HCT116 (cell line): Measurements from ENCODE around the gene PKIB. TPM values are rescaled to one million over a fixed set of nuclear protein-coding genes. Genes with fewer than 3 reads are reported as not detected.

Experiments
- ATAC-seq: fragments of 200-7000 bp; cut with Tn5 transposase; 2 replicates; pipeline ENCODE4 v1.9.1; 2020; ENCODE audit warnings: mild to moderate bottlenecking, moderate library complexity
- BruUV-seq: library from RNA; stranded (reverse); fragments of 400-500 nt; replicated peaks from 2 replicates; lab custom pipeline; 2021; lab: Mats Ljungman, UMichigan
- CTCF ChIA-PET: fragments of 300-600 bp; sonication (Branson Sonifier 250); formaldehyde crosslinking; loops from one replicate; lab custom pipeline; 2021; ENCODE audit warnings: antibody characterized with exemption; lab: Charles Lee
- POLR2A ChIA-PET: fragments of 300-600, 350-600 bp; sonication (Branson Sonifier 250); formaldehyde crosslinking; loops from one replicate; lab custom pipeline; 2021; ENCODE audit warnings: antibody characterized with exemption; lab: Charles Lee
- RAD21 ChIA-PET, 2 experiments: fragments of 300-600 bp; sonication (Branson Sonifier 250); formaldehyde crosslinking; loops; one replicate each; lab custom pipeline; 2023; ENCODE audit warnings: low total read pairs in 2 of 2; ENCODE audit not compliant: uncharacterized antibody in 2 of 2, unreplicated experiment in 2 of 2, low non-redundant PET in 1 of 2; lab: Charles Lee
- DNase-seq: peaks from one replicate; pipeline ENCODE4 v3.0.0-alpha.2; 2010; ENCODE audit warnings: low read depth, low spot score
- H2AFZ ChIP-seq: fragments of 200-600 bp; shearing (Covaris generic), sonication (generic); 2 replicates; pipeline ENCODE4 v1.6.1; 2017; ENCODE audit warnings: low read depth, mixed run types, mixed read lengths, antibody characterized with exemption, low read length; ENCODE audit not compliant: poor library complexity, severe bottlenecking
- H3K27ac ChIP-seq: 2 replicates; pipeline ENCODE4 v1.5.1; 2012; ENCODE audit warnings: low read depth, low read length
- H3K27me3 ChIP-seq: fragments of 200-600 bp; sonication (generic); 2 replicates; pipeline ENCODE4 v1.6.1; 2016; ENCODE audit warnings: mixed run types, low read length, mixed read lengths; ENCODE audit not compliant: insufficient read depth
- H3K36me3 ChIP-seq, 2 experiments: fragments of 200-500 bp in 1 of 2; fragments of 200-600 bp in 1 of 2; sonication (Bioruptor generic) in 1 of 2; sonication (generic) in 1 of 2; 2 replicates each; pipeline versions ENCODE4 v1.5.1 to v1.6.1; 2014 to 2016; ENCODE audit warnings: low read length in 2 of 2, inconsistent platforms in 1 of 2, mixed read lengths in 1 of 2, mixed run types in 1 of 2; ENCODE audit not compliant: insufficient read depth in 2 of 2, control insufficient read depth in 1 of 2
- H3K4me1 ChIP-seq, 2 experiments: fragments of 200-600 bp in 1 of 2; sonication (generic) in 1 of 2; 2 replicates each; pipeline versions ENCODE4 v1.5.1 to v1.6.1; 2012 to 2017; ENCODE audit warnings: low read length in 2 of 2, inconsistent platforms in 1 of 2, mild to moderate bottlenecking in 1 of 2, mixed read lengths in 1 of 2, mixed run types in 1 of 2, moderate library complexity in 1 of 2; ENCODE audit not compliant: insufficient read depth in 2 of 2, control insufficient read depth in 1 of 2
- H3K4me2 ChIP-seq: fragments of 200-600 bp; sonication (generic); 2 replicates; pipeline ENCODE4 v1.6.1; 2017; ENCODE audit warnings: mixed run types, low read length, mixed read lengths
- H3K4me3 ChIP-seq, 2 experiments: fragments of 200-600 bp in 1 of 2; sonication (generic) in 1 of 2; replicated peaks in 1 of 2; 2 replicates each; pipeline ENCODE4 v1.5.1; 2011 to 2016; ENCODE audit warnings: low read length in 2 of 2, control low read depth in 1 of 2, low read depth in 1 of 2, mild to moderate bottlenecking in 1 of 2, mixed read lengths in 1 of 2, mixed run types in 1 of 2
- H3K79me2 ChIP-seq: fragments of 200-600 bp; sonication (generic); 2 replicates; pipeline ENCODE4 v1.6.1; 2017; ENCODE audit warnings: mild to moderate bottlenecking, mixed run types, low read length, moderate library complexity, mixed read lengths; ENCODE audit not compliant: insufficient read depth
- H3K9ac ChIP-seq: fragments of 200-600 bp; sonication (generic); 2 replicates; pipeline ENCODE4 v1.6.1; 2016; ENCODE audit warnings: low read length, mixed read lengths
- H3K9me2 ChIP-seq: fragments of 200-600 bp; sonication (generic), shearing (Covaris generic); 2 replicates; pipeline ENCODE4 v1.6.1; 2017; ENCODE audit warnings: mixed run types, mild to moderate bottlenecking, moderate library complexity; ENCODE audit not compliant: insufficient read depth
- H3K9me3 ChIP-seq, 2 experiments: fragments of 200-500 bp in 1 of 2; fragments of 200-600 bp in 1 of 2; sonication (Bioruptor generic) in 1 of 2; sonication (generic) in 1 of 2; 2 replicates each; pipeline ENCODE4 v1.6.1; 2014 to 2017; ENCODE audit warnings: low read length in 2 of 2, mixed read lengths in 2 of 2, inconsistent platforms in 1 of 2, low read depth in 1 of 2, mild to moderate bottlenecking in 1 of 2, mixed run types in 1 of 2, moderate library complexity in 1 of 2; ENCODE audit not compliant: control insufficient read depth in 1 of 2, insufficient read depth in 1 of 2
- H4K20me1 ChIP-seq: fragments of 200-600 bp; sonication (generic), shearing (Covaris generic); 2 replicates; pipeline ENCODE4 v1.6.1; 2017; ENCODE audit warnings: mixed run types, mild to moderate bottlenecking, moderate library complexity; ENCODE audit not compliant: insufficient read depth
- ATF3 ChIP-seq: IDR thresholded peaks from 2 replicates; pipeline ENCODE4 v1.6.1; 2012
- CBX3 ChIP-seq: IDR thresholded peaks from 2 replicates; pipeline ENCODE4 v1.6.1; 2012; ENCODE audit warnings: low read depth
- ELF1 ChIP-seq: IDR thresholded peaks from 2 replicates; pipeline ENCODE4 v1.6.1; 2012; ENCODE audit warnings: low read depth, borderline replicate concordance
- EZH2 ChIP-seq: fragments of 200-600 bp; sonication (generic); IDR thresholded peaks from 2 replicates; pipeline ENCODE4 v1.6.1; 2017; ENCODE audit warnings: antibody characterized with exemption, mixed run types
- FOSL1 ChIP-seq: IDR thresholded peaks from 2 replicates; pipeline ENCODE4 v1.6.1; 2012; ENCODE audit warnings: low read depth
- JUND ChIP-seq: IDR thresholded peaks from 2 replicates; pipeline ENCODE4 v1.6.1; 2012
- RAD21 ChIP-seq: IDR thresholded peaks from 2 replicates; pipeline ENCODE4 v1.6.1; 2012; ENCODE audit warnings: low read depth, mild to moderate bottlenecking
- REST ChIP-seq: IDR thresholded peaks from 2 replicates; pipeline ENCODE4 v1.6.1; 2012; ENCODE audit warnings: low read depth
- SP1 ChIP-seq: IDR thresholded peaks from 2 replicates; pipeline ENCODE4 v1.6.1; 2012; ENCODE audit warnings: low read depth
- SRF ChIP-seq: IDR thresholded peaks from 2 replicates; pipeline ENCODE4 v1.6.1; 2012; ENCODE audit warnings: low read depth
- TCF7L2 ChIP-seq: IDR thresholded peaks from 2 replicates; pipeline ENCODE4 v1.7.0; 2011; ENCODE audit warnings: borderline replicate concordance, inconsistent platforms; ENCODE audit not compliant: insufficient read depth, insufficient read length; ENCODE audit errors: extremely low read depth
- YY1 ChIP-seq: IDR thresholded peaks from 2 replicates; pipeline ENCODE4 v1.6.1; 2011; ENCODE audit warnings: low read length, low read depth, moderate library complexity, mild to moderate bottlenecking; ENCODE audit not compliant: insufficient replicate concordance; ENCODE audit errors: extremely low read depth
- ZFX ChIP-seq: fragments of 450-650 bp; IDR thresholded peaks from 2 replicates; pipeline ENCODE4 v1.6.1; 2017
- intact Hi-C: fragments of 100-400 bp; cut with micrococcal nuclease; formaldehyde crosslinking; loops from 2 replicates; pipeline ENCODE4 v1.10.0; 2022
- total RNA-seq: library from RNA; stranded (reverse); gene quantifications from one replicate; pipeline ENCODE4 v1.2.1, GENCODE V29; 2021; ENCODE audit not compliant: unreplicated experiment
- TF ChIP-seq, protein P1 (sequence below), 3 experiments: fragments of 200-600 bp in 1 of 3; sonication (generic) in 1 of 3; IDR thresholded peaks in 2 of 3; conservative IDR thresholded peaks in 1 of 3; 2 replicates each; pipeline ENCODE4 v1.5.1; 2012 to 2017; ENCODE audit warnings: low read depth in 2 of 3, low read length in 2 of 3, antibody characterized with exemption in 1 of 3, borderline replicate concordance in 1 of 3, control low read depth in 1 of 3, mild to moderate bottlenecking in 1 of 3, mixed read lengths in 1 of 3, mixed run types in 1 of 3, moderate library complexity in 1 of 3; ENCODE audit not compliant: insufficient read depth in 1 of 3
- TF ChIP-seq, protein P2 (sequence below): IDR thresholded peaks from 2 replicates; pipeline ENCODE4 v1.6.1; 2012

The PKIB gene
- total RNA-seq, 1 experiment from 2014 or later = 24.0 TPM

GRCh38 chr6:122609881-122610689 lies at the start of gene PKIB (continued):
- TF ChIP-seq REST (no peak), ZFX (no peak)

DNA sequence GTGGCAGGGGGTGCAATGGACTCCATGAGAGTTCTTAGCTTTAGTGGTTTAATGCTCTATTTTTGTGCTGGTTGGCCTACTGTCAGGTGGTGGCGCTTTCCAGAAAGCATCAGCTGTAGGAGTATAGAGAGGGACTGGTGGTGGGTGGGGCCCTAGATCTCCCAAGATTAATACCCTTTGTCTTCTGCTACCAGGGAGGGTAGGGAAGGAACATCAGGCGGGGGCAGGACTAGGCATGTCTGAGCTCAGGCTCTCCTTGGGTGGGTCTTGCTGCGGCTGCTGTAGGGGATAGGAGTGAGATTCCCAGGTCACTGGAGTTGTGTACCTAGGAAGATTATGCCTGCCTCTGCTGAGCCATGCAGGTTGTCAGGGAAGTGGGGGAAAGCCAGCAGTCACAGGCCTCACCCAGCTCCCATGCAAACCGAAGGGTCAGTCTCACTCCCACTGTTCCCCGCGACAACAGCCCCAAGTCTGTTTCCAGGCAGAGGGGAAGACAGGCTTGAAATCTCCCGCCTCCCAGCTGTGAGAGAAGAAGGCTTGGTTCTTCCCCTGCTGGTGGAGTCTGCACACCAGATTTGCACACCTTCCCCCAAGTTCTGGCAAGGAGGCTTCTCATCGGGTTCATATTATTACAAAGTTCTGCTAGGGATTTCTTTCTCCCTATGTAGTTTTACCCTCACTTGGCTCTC lies 46.7 kb upstream of the PKIB start:
- H2AFZ ChIP-seq = no peak overlapping the region
- DNase-seq (no peak), ATAC-seq (no peak)
- no peaks in the 10 kb centered on the region for H4K20me1 ChIP-seq
- intact Hi-C loops = no loop called here
- POLR2A ChIA-PET = no interaction called here
- RAD21 ChIA-PET = no interaction called here
- no peaks in the 10 kb centered on the region for H3K36me3 ChIP-seq
- H3K27ac ChIP-seq = no peak overlapping the region
- no peak overlapping the region for H3K4me3 ChIP-seq
- H3K4me1 ChIP-seq = peaks cover 0 to 3% of the 10 kb centered on the region in 2 experiments; a peak in 2 of 4 replicates
- no TSS peak for BruUV-seq
- no peaks in the 10 kb centered on the region for H3K27me3 ChIP-seq
- no peaks in the 10 kb centered on the region for H3K79me2 ChIP-seq
- H3K9me3 ChIP-seq = no peaks in the 10 kb centered on the region
- no peak overlapping the region for H3K4me2 ChIP-seq
- CTCF ChIA-PET = no interaction called here
- no peak overlapping the region for H3K9ac ChIP-seq
- no peaks in the 10 kb centered on the region for H3K9me2 ChIP-seq
- TF ChIP-seq ATF3 (no peak), TCF7L2 (no peak), YY1 (no peak), CBX3 (no peak), SP1 (no peak), ZFX (no peak), EZH2 (no peak), JUND (no peak), SRF (no peak), ELF1 (no peak), RAD21 (no peak), FOSL1 (no peak)
- TF ChIP-seq, protein P1, sequence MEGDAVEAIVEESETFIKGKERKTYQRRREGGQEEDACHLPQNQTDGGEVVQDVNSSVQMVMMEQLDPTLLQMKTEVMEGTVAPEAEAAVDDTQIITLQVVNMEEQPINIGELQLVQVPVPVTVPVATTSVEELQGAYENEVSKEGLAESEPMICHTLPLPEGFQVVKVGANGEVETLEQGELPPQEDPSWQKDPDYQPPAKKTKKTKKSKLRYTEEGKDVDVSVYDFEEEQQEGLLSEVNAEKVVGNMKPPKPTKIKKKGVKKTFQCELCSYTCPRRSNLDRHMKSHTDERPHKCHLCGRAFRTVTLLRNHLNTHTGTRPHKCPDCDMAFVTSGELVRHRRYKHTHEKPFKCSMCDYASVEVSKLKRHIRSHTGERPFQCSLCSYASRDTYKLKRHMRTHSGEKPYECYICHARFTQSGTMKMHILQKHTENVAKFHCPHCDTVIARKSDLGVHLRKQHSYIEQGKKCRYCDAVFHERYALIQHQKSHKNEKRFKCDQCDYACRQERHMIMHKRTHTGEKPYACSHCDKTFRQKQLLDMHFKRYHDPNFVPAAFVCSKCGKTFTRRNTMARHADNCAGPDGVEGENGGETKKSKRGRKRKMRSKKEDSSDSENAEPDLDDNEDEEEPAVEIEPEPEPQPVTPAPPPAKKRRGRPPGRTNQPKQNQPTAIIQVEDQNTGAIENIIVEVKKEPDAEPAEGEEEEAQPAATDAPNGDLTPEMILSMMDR (IDR thresholded peaks at IDR 0.05 in 2 of 3, conservative IDR thresholded peaks at IDR 0.05 in 1 of 3; ENCODE audit: borderline replicate concordance in 1 of 3, insufficient read depth in 1 of 3, low read depth in 2 of 3, low read length in 2 of 3) = no peak
- TF ChIP-seq, protein P2, sequence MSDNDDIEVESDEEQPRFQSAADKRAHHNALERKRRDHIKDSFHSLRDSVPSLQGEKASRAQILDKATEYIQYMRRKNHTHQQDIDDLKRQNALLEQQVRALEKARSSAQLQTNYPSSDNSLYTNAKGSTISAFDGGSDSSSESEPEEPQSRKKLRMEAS = no peak
